Hepatocyte (in vitro differentiated cells): ENCODE data around the gene ARHGAP21. TPM values are rescaled to one million over a fixed set of nuclear protein-coding genes. Genes with fewer than 3 reads are reported as not detected.

Experiments used
- DNase-seq: peaks from one replicate; pipeline ENCODE4 v3.0.0-alpha.2; 2016; ENCODE audit warnings: low spot score
- H2AFZ ChIP-seq: fragments of 200-600 bp; sonication (generic); 2 replicates; pipeline ENCODE4 v1.6.0; 2016; ENCODE audit warnings: antibody characterized with exemption, mild to moderate bottlenecking
- H3K27ac ChIP-seq: fragments of 200-600 bp; sonication (generic); 2 replicates; pipeline ENCODE4 v1.5.1; 2016; ENCODE audit warnings: mild to moderate bottlenecking
- H3K27me3 ChIP-seq: fragments of 200-600 bp; sonication (generic); 2 replicates; pipeline ENCODE4 v1.6.1; 2016
- H3K36me3 ChIP-seq: fragments of 200-600 bp; sonication (generic); replicated peaks from 2 replicates; pipeline ENCODE4 v1.5.1; 2016; ENCODE audit warnings: low read depth; ENCODE audit not compliant: insufficient read depth
- H3K4me1 ChIP-seq: fragments of 200-600 bp; sonication (generic); 2 replicates; pipeline ENCODE4 v1.5.1; 2016; ENCODE audit warnings: mild to moderate bottlenecking, moderate library complexity; ENCODE audit not compliant: insufficient read depth
- H3K4me2 ChIP-seq: fragments of 200-600 bp; sonication (generic); 2 replicates; pipeline ENCODE4 v1.6.0; 2016
- H3K4me3 ChIP-seq: fragments of 200-600 bp; sonication (generic); 2 replicates; pipeline ENCODE4 v1.5.1; 2016; ENCODE audit warnings: mild to moderate bottlenecking
- H3K79me2 ChIP-seq: fragments of 200-600 bp; sonication (generic); 2 replicates; pipeline ENCODE4 v1.6.0; 2017; ENCODE audit warnings: mild to moderate bottlenecking
- H3K9me2 ChIP-seq: fragments of 200-600 bp; sonication (generic); replicated peaks from 2 replicates; pipeline ENCODE4 v1.6.0; 2017; ENCODE audit warnings: mild to moderate bottlenecking; ENCODE audit not compliant: insufficient read depth
- H3K9me3 ChIP-seq: fragments of 200-600 bp; sonication (generic); 2 replicates; pipeline ENCODE4 v1.5.1; 2016; ENCODE audit warnings: low read depth, mild to moderate bottlenecking
- H4K20me1 ChIP-seq: fragments of 200-600 bp; sonication (generic); 2 replicates; pipeline ENCODE4 v1.6.0; 2016; ENCODE audit warnings: mild to moderate bottlenecking; ENCODE audit not compliant: insufficient read depth, poor library complexity, severe bottlenecking
- CTCF ChIP-seq: fragments of 200-600 bp; sonication (generic); IDR thresholded peaks from 2 replicates; pipeline ENCODE4 v1.5.1; 2016; ENCODE audit warnings: antibody characterized with exemption, mild to moderate bottlenecking; ENCODE audit not compliant: poor library complexity
- EZH2 ChIP-seq: fragments of 200-600 bp; sonication (generic); IDR thresholded peaks from 2 replicates; pipeline ENCODE4 v1.6.1; 2016; ENCODE audit warnings: antibody characterized with exemption, mild to moderate bottlenecking, borderline replicate concordance
- EZH2phosphoT487 ChIP-seq: fragments of 200-600 bp; sonication (generic); IDR thresholded peaks from one replicate; pipeline ENCODE4 v1.6.1; 2018; ENCODE audit warnings: antibody characterized with exemption, mild to moderate bottlenecking, low read depth, moderate library complexity; ENCODE audit not compliant: unreplicated experiment, severe bottlenecking
- WGBS: methylation state at CpG from one replicate; pipeline ENCODE4 v1.1.6; 2016; ENCODE audit warnings: low lambda C conversion rate; ENCODE audit errors: missing lambda C conversion rate; 5-methylcytosine and 5-hydroxymethylcytosine counted together
- polyA plus RNA-seq: library from polyadenylated mRNA; unstranded; fragments of >200 nt; fragmentation: Nextera tagmentation; extraction: Ambion mirVana; gene quantifications from 2 replicates; pipeline ENCODE4 v1.2.1, GENCODE V29; 2016
- total RNA-seq: library from RNA; depleted of rRNA; stranded (reverse); fragments of >200 nt; gene quantifications from 2 replicates; pipeline ENCODE4 v1.2.3, GENCODE V29; 2014

Gene ARHGAP21
- total and polyA plus RNA-seq, 2 experiments from 2014 or later = 15.1 to 70.2 TPM

- H3K27me3 ChIP-seq = no peaks in the 10 kb centered on the region
- H3K4me3 ChIP-seq = no peak overlapping the region
- no peaks in the 10 kb centered on the region for H3K9me2 ChIP-seq
- no peak overlapping the region for H2AFZ ChIP-seq
- DNase-seq = no peak
- H3K4me2 ChIP-seq = no peak overlapping the region
- no peaks in the 10 kb centered on the region for H3K36me3 ChIP-seq
- H3K9me3 ChIP-seq = no peaks in the 10 kb centered on the region
- peaks cover 99% of the 10 kb centered on the region for H3K79me2 ChIP-seq
- H3K4me1 ChIP-seq = peaks cover 2% of the 10 kb centered on the region
- H4K20me1 ChIP-seq = no peaks in the 10 kb centered on the region
- H3K27ac ChIP-seq = no peak overlapping the region
- WGBS = 88% methylated on average over 5 of the region's 5 CpGs
- TF ChIP-seq EZH2 (no peak), EZH2phosphoT487 (no peak), CTCF (no peak)
These were observed 48.6 kb downstream of the ARHGAP21 start for GRCh38 chr10:24674892-24675632.

DNA sequence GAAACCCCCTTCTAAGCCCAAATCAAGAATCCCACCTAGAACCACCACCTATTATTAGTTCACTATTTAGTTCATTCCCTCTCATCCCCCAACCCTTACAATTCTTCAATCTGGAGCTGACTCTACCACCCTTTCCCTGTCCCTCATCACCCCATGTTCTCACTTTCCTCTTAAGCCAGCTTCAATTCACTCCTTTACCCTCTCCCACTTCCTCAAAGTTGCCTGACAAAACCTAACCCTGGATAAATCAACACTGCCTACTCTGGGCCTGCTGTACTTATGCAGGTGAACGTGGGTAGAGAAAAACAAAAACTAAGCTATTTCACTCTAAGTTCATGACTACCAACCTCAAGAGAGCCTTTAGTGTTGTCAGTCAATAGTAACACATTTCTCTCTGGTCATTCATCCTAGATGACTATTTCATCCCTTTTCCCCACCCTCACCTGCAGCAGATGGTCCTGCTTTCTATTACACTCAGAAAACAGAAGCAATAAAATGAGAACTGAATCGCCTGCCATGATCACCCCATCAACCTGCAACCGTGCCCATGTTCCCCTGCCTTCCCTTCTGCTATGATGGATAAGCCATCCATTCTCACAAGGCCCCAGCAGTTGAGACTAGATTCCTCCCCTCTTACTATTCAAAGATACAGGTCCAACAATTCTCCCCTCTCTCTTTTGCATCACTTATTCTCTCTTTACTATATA, 52.6 kb downstream of the ARHGAP21 start:
- no peaks in the 10 kb centered on the region for H4K20me1 ChIP-seq
- no peaks in the 10 kb centered on the region for H3K36me3 ChIP-seq
- H3K27me3 ChIP-seq = no peaks in the 10 kb centered on the region
- H2AFZ ChIP-seq = no peak overlapping the region
- peaks cover 71% of the 10 kb centered on the region for H3K79me2 ChIP-seq
- no peaks in the 10 kb centered on the region for H3K9me3 ChIP-seq
- H3K27ac ChIP-seq = no peak overlapping the region
- no peak overlapping the region for H3K4me3 ChIP-seq
- H3K9me2 ChIP-seq = no peaks in the 10 kb centered on the region
- WGBS = 93% methylated on average over 3 of the region's 3 CpGs
- H3K4me2 ChIP-seq = no peak overlapping the region
- TF ChIP-seq EZH2 = no peak
- TF ChIP-seq EZH2phosphoT487 = no peak
- no peak for TF ChIP-seq CTCF
- H3K4me1 ChIP-seq = no peaks in the 10 kb centered on the region
- no peak for DNase-seq

DNA sequence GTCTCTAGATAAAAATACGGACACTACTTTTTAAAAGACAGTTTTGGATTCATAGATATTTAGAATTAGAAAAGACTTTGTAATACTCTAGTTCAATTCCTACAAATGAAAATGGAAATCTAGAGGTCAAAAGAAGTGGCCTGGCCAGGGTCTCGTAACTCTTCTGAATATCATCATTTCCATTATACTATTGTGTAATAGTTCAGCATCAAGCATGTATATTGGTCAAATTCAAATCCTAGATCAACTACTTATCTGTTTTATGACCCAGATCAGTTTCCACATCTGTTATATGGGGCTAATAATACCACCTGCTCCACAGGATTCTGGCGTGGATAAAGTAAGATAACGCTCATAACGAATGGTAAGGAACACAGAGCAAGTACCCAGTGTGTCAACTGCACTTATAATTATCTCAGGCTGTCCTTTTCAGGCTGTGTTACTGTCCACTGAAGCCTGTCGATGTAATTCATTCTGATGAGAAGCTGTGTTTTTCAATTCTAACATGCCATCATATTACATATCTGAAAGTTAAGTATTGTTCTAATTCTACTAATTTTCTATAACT, 54.3 kb downstream of the ARHGAP21 start:
- DNase-seq = no peak
- WGBS = 92% methylated on average over 6 of the region's 6 CpGs
- no peaks in the 10 kb centered on the region for H3K4me1 ChIP-seq
- H3K4me2 ChIP-seq = no peak overlapping the region
- no peak overlapping the region for H3K4me3 ChIP-seq
- TF ChIP-seq EZH2 = no peak
- TF ChIP-seq CTCF = no peak
- TF ChIP-seq EZH2phosphoT487 = no peak
- no peaks in the 10 kb centered on the region for H4K20me1 ChIP-seq
- H3K27me3 ChIP-seq = no peaks in the 10 kb centered on the region
- no peaks in the 10 kb centered on the region for H3K36me3 ChIP-seq
- no peaks in the 10 kb centered on the region for H3K9me2 ChIP-seq
- no peak overlapping the region for H3K27ac ChIP-seq
- H3K79me2 ChIP-seq = peaks cover 54% of the 10 kb centered on the region
- H3K9me3 ChIP-seq = no peaks in the 10 kb centered on the region
- H2AFZ ChIP-seq = no peak overlapping the region
